WTC11 (cell line): Measurements from ENCODE around the gene GSTM2. TPM values are rescaled to one million over a fixed set of nuclear protein-coding genes. Genes with fewer than 3 reads are reported as not detected.

Experiments
- ATAC-seq: fragments of 200-7000 bp; cut with Tn5 transposase; 2 replicates; pipeline ENCODE4 v1.10.0; 2021; ENCODE audit warnings: mild to moderate bottlenecking, moderate library complexity
- CTCF ChIA-PET: fragments of 300-600 bp; sonication (Branson Sonifier 250); formaldehyde crosslinking; loops from one replicate; lab custom pipeline; 2021; ENCODE audit warnings: antibody characterized with exemption; lab: Charles Lee
- POLR2A ChIA-PET: fragments of 350-600 bp; sonication (Branson Sonifier 250); formaldehyde crosslinking; loops from one replicate; lab custom pipeline; 2021; ENCODE audit warnings: antibody characterized with exemption; lab: Charles Lee
- DNase-seq: peaks from one replicate; pipeline ENCODE4 v3.0.0; 2021; ENCODE audit warnings: low spot score
- H3K27ac Mint-ChIP-seq: 2 replicates; pipeline ENCODE4 v1.8.0; 2021; ENCODE audit warnings: mixed read lengths
- H3K27me3 Mint-ChIP-seq: 2 replicates; pipeline ENCODE4 v1.8.0; 2021; ENCODE audit warnings: low read depth, mild to moderate bottlenecking, moderate library complexity, mixed read lengths
- H3K36me3 Mint-ChIP-seq: 2 replicates; pipeline ENCODE4 v1.8.0; 2021; ENCODE audit warnings: mixed read lengths
- H3K4me1 Mint-ChIP-seq: 2 replicates; pipeline ENCODE4 v1.8.0; 2022; ENCODE audit warnings: mixed read lengths
- H3K4me3 Mint-ChIP-seq: 2 replicates; pipeline ENCODE4 v1.8.0; 2021; ENCODE audit warnings: mild to moderate bottlenecking, moderate library complexity, mixed read lengths
- H3K9me3 Mint-ChIP-seq: 2 replicates; pipeline ENCODE4 v1.8.0; 2021; ENCODE audit warnings: mixed read lengths
- ATF1 ChIP-seq: sonication (generic); formaldehyde crosslinking; IDR thresholded peaks from 2 replicates; pipeline ENCODE4 v1.8.1; 2023; ENCODE audit warnings: mild to moderate bottlenecking, moderate library complexity, missing genetic modification reagents
- CREB1 ChIP-seq: sonication (generic); formaldehyde crosslinking; IDR thresholded peaks from 2 replicates; pipeline ENCODE4 v1.8.0; 2023; ENCODE audit warnings: mild to moderate bottlenecking, missing genetic modification reagents
- CTCF ChIP-seq: fragments of 200-600 bp; IDR thresholded peaks from 2 replicates; pipeline ENCODE4 v1.8.0; 2022; ENCODE audit warnings: antibody characterized with exemption
- GABPB1 ChIP-seq: sonication (generic); formaldehyde crosslinking; IDR thresholded peaks from 2 replicates; pipeline ENCODE4 v1.8.1; 2023; ENCODE audit warnings: mild to moderate bottlenecking, missing genetic modification reagents
- IRF2 ChIP-seq: sonication (generic); formaldehyde crosslinking; IDR thresholded peaks from 2 replicates; pipeline ENCODE4 v1.8.0; 2022; ENCODE audit warnings: low read depth, missing genetic modification reagents, borderline replicate concordance
- JAZF1 ChIP-seq: fragments of 250-450 bp; sonication (Bioruptor Pico); IDR thresholded peaks from 2 replicates; pipeline ENCODE4 v1.9.0; 2021; ENCODE audit warnings: moderate library complexity, mild to moderate bottlenecking, inconsistent platforms
- NR1H2 ChIP-seq: sonication (generic); formaldehyde crosslinking; IDR thresholded peaks from 2 replicates; pipeline ENCODE4 v1.9.0; 2021; ENCODE audit warnings: mild to moderate bottlenecking, moderate library complexity, missing genetic modification reagents
- NR3C1 ChIP-seq: sonication (generic); formaldehyde crosslinking; conservative IDR thresholded peaks from 2 replicates; pipeline ENCODE4 v1.8.1; 2023; ENCODE audit warnings: low read depth, mild to moderate bottlenecking, missing genetic modification reagents
- RORB ChIP-seq: fragments of 250-450 bp; sonication (Bioruptor Pico); IDR thresholded peaks from 2 replicates; pipeline ENCODE4 v1.9.0; 2021; ENCODE audit warnings: mild to moderate bottlenecking
- SOX15 ChIP-seq: fragments of 250-450 bp; sonication (Bioruptor Pico); IDR thresholded peaks from 2 replicates; pipeline ENCODE4 v1.9.0; 2021; ENCODE audit warnings: mild to moderate bottlenecking
- ZMAT4 ChIP-seq: fragments of 250-450 bp; sonication (Bioruptor Pico); IDR thresholded peaks from 2 replicates; pipeline ENCODE4 v1.9.0; 2021; ENCODE audit warnings: mild to moderate bottlenecking
- ZNF263 ChIP-seq: sonication (generic); formaldehyde crosslinking; IDR thresholded peaks from 2 replicates; pipeline ENCODE4 v1.8.1; 2022; ENCODE audit warnings: low read depth, mild to moderate bottlenecking, moderate library complexity, missing genetic modification reagents
- ZNF317 ChIP-seq: sonication (generic); formaldehyde crosslinking; IDR thresholded peaks from 2 replicates; pipeline ENCODE4 v1.8.1; 2023; ENCODE audit warnings: low read depth, mild to moderate bottlenecking, moderate library complexity, missing genetic modification reagents, borderline replicate concordance
- ZNF416 ChIP-seq: fragments of 250-450 bp; sonication (Bioruptor Pico); IDR thresholded peaks from 2 replicates; pipeline ENCODE4 v1.9.0; 2021; ENCODE audit warnings: mild to moderate bottlenecking, inconsistent platforms
- ZNF425 ChIP-seq: fragments of 250-450 bp; sonication (Bioruptor Pico); conservative IDR thresholded peaks from 2 replicates; pipeline ENCODE4 v1.9.0; 2021; ENCODE audit warnings: mild to moderate bottlenecking
- total RNA-seq: library from RNA; stranded (reverse); gene quantifications from 3 replicates; pipeline ENCODE4 v1.2.3, GENCODE V29; 2021
- TF ChIP-seq, protein P1 (sequence below): sonication (generic); formaldehyde crosslinking; IDR thresholded peaks from 2 replicates; pipeline ENCODE4 v1.8.1; 2022; ENCODE audit warnings: low read depth, missing genetic modification reagents, borderline replicate concordance
- TF ChIP-seq, protein P2 (sequence below): sonication (generic); formaldehyde crosslinking; IDR thresholded peaks from 2 replicates; pipeline ENCODE4 v1.8.0; 2022; ENCODE audit warnings: mild to moderate bottlenecking, missing genetic modification reagents
- TF ChIP-seq, protein P3 (sequence below): fragments of 250-450 bp; sonication (Bioruptor Pico); IDR thresholded peaks from 2 replicates; pipeline ENCODE4 v1.9.0; 2021; ENCODE audit warnings: mild to moderate bottlenecking
- TF ChIP-seq, protein P4 (sequence below): sonication (generic); formaldehyde crosslinking; IDR thresholded peaks from 2 replicates; pipeline ENCODE4 v1.8.0; 2023; ENCODE audit warnings: mild to moderate bottlenecking, missing genetic modification reagents

The GSTM2 gene
- total RNA-seq, 1 experiment from 2014 or later = 12.9 TPM

DNA sequence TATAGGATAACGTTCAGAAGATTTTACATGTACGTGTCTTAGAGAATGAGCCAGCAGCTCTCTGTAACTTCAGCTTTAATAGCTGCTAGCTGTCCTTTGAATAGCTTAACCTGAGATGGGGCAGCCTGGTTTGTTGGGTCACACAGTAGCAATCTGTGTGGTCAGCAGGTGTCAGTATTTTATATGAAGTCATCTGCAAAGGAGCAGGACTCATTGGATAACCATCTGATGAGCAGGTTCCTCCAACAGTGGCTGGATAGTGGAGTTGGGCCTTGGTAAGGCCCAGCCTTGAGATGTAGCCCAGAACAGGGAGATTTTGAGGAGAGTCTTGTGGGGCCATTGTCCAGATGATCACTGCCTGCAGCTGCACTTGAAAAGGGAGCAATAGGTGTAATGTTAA lies 50.6 kb downstream of the GSTM2 start:
- no peak for TF ChIP-seq ATF1 (CRISPR knock-in tag)
- TF ChIP-seq NR1H2 (CRISPR knock-in tag) = no peak
- TF ChIP-seq, protein P1, sequence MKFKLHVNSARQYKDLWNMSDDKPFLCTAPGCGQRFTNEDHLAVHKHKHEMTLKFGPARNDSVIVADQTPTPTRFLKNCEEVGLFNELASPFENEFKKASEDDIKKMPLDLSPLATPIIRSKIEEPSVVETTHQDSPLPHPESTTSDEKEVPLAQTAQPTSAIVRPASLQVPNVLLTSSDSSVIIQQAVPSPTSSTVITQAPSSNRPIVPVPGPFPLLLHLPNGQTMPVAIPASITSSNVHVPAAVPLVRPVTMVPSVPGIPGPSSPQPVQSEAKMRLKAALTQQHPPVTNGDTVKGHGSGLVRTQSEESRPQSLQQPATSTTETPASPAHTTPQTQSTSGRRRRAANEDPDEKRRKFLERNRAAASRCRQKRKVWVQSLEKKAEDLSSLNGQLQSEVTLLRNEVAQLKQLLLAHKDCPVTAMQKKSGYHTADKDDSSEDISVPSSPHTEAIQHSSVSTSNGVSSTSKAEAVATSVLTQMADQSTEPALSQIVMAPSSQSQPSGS (CRISPR knock-in tag) = no peak
- no peak for TF ChIP-seq ZMAT4 (CRISPR knock-in tag)
- no peak for TF ChIP-seq NR3C1 (CRISPR knock-in tag)
- no peak for TF ChIP-seq CREB1 (CRISPR knock-in tag)
- TF ChIP-seq ZNF416 (CRISPR knock-in tag) = no peak
- TF ChIP-seq ZNF317 (CRISPR knock-in tag) = no peak
- TF ChIP-seq ZNF263 = no peak
- no peak for TF ChIP-seq GABPB1 (CRISPR knock-in tag)
- no peak for TF ChIP-seq ZNF425
- TF ChIP-seq IRF2 (CRISPR knock-in tag) = no peak
- TF ChIP-seq CTCF = no peak
- TF ChIP-seq, protein P2, sequence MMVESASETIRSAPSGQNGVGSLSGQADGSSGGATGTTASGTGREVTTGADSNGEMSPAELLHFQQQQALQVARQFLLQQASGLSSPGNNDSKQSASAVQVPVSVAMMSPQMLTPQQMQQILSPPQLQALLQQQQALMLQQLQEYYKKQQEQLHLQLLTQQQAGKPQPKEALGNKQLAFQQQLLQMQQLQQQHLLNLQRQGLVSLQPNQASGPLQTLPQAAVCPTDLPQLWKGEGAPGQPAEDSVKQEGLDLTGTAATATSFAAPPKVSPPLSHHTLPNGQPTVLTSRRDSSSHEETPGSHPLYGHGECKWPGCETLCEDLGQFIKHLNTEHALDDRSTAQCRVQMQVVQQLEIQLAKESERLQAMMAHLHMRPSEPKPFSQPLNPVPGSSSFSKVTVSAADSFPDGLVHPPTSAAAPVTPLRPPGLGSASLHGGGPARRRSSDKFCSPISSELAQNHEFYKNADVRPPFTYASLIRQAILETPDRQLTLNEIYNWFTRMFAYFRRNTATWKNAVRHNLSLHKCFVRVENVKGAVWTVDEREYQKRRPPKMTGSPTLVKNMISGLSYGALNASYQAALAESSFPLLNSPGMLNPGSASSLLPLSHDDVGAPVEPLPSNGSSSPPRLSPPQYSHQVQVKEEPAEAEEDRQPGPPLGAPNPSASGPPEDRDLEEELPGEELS (CRISPR knock-in tag) = no peak
- TF ChIP-seq RORB (CRISPR knock-in tag) = no peak
- TF ChIP-seq SOX15 (CRISPR knock-in tag) = no peak
- no peak for TF ChIP-seq JAZF1 (CRISPR knock-in tag)
- TF ChIP-seq, protein P3, sequence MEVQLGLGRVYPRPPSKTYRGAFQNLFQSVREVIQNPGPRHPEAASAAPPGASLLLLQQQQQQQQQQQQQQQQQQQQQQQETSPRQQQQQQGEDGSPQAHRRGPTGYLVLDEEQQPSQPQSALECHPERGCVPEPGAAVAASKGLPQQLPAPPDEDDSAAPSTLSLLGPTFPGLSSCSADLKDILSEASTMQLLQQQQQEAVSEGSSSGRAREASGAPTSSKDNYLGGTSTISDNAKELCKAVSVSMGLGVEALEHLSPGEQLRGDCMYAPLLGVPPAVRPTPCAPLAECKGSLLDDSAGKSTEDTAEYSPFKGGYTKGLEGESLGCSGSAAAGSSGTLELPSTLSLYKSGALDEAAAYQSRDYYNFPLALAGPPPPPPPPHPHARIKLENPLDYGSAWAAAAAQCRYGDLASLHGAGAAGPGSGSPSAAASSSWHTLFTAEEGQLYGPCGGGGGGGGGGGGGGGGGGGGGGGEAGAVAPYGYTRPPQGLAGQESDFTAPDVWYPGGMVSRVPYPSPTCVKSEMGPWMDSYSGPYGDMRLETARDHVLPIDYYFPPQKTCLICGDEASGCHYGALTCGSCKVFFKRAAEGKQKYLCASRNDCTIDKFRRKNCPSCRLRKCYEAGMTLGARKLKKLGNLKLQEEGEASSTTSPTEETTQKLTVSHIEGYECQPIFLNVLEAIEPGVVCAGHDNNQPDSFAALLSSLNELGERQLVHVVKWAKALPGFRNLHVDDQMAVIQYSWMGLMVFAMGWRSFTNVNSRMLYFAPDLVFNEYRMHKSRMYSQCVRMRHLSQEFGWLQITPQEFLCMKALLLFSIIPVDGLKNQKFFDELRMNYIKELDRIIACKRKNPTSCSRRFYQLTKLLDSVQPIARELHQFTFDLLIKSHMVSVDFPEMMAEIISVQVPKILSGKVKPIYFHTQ (CRISPR knock-in tag) = no peak
- TF ChIP-seq, protein P4, sequence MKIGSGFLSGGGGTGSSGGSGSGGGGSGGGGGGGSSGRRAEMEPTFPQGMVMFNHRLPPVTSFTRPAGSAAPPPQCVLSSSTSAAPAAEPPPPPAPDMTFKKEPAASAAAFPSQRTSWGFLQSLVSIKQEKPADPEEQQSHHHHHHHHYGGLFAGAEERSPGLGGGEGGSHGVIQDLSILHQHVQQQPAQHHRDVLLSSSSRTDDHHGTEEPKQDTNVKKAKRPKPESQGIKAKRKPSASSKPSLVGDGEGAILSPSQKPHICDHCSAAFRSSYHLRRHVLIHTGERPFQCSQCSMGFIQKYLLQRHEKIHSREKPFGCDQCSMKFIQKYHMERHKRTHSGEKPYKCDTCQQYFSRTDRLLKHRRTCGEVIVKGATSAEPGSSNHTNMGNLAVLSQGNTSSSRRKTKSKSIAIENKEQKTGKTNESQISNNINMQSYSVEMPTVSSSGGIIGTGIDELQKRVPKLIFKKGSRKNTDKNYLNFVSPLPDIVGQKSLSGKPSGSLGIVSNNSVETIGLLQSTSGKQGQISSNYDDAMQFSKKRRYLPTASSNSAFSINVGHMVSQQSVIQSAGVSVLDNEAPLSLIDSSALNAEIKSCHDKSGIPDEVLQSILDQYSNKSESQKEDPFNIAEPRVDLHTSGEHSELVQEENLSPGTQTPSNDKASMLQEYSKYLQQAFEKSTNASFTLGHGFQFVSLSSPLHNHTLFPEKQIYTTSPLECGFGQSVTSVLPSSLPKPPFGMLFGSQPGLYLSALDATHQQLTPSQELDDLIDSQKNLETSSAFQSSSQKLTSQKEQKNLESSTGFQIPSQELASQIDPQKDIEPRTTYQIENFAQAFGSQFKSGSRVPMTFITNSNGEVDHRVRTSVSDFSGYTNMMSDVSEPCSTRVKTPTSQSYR = no peak
- TF ChIP-seq, all 79 proteins: peak for 0
- Mint-ChIP-seq H3K9me3 (peaks cover 7% of the 10 kb centered on the region), H3K36me3 (no peaks in the 10 kb centered on the region), H3K27ac (no peak overlapping the region), H3K27me3 (no peaks in the 10 kb centered on the region; the same call in 1 of the 2 replicates), H3K4me1 (no peaks in the 10 kb centered on the region), H3K4me3 (no peak overlapping the region)
- ChIA-PET CTCF (interaction anchor here (0.6 to 2.5 kb wide), 6 partner anchors 32 to 266 kb away, joined by 3 to 15 read pairs (median 4); partner anchors contain the start of gene AHCYL1), POLR2A (no interaction called here)
- ATAC-seq (peak; percentile 68), DNase-seq (no peak)
